Measurements from ENCODE around the gene COBL. TPM values are rescaled to one million over a fixed set of nuclear protein-coding genes. Genes with fewer than 3 reads are reported as not detected.

The COBL gene
- total RNA-seq, 1 donor from 2014 or later, result 27.9 TPM

GRCh38 chr7:51038573-51038972, 278.0 kb downstream of the COBL start:
- DNase-seq (no peak), ATAC-seq (no peak)

GRCh38 chr7:51035716-51036115, 280.9 kb downstream of the COBL start:
- ATAC-seq (peak in 1 of 2 donors; percentile 46), DNase-seq (no peak)
- Histone ChIP-seq H3K36me3 (no peaks in the 10 kb centered on the region), H3K4me3 (no peak overlapping the region), H3K9me3 (no peaks in the 10 kb centered on the region), H3K4me1 (peaks cover 13% of the 10 kb centered on the region), H3K27me3 (ENCODE audit: low read depth) (no peaks in the 10 kb centered on the region), H3K27ac (no peak overlapping the region)
- TF ChIP-seq CTCF (IDR thresholded peaks at IDR 0.05), result no peak
- intact Hi-C loops (cut with DNase I), result no loop called here

More at GRCh38 chr7:51038573-51038972, 278.0 kb downstream of the COBL start:
- peaks cover 13% of the 10 kb centered on the region for H3K4me1 ChIP-seq
- H3K4me3 ChIP-seq, result no peak overlapping the region
- no peaks in the 10 kb centered on the region for H3K27me3 ChIP-seq (ENCODE audit: low read depth)
- H3K27ac ChIP-seq, result no peak overlapping the region
- intact Hi-C loops (cut with DNase I), result no loop called here
- TF ChIP-seq CTCF (IDR thresholded peaks at IDR 0.05), result no peak
- H3K9me3 ChIP-seq, result no peaks in the 10 kb centered on the region
- H3K36me3 ChIP-seq, result no peaks in the 10 kb centered on the region

- TF ChIP-seq CTCF (IDR thresholded peaks at IDR 0.05), result no peak
- Histone ChIP-seq H3K27me3 (ENCODE audit: low read depth) (no peaks in the 10 kb centered on the region), H3K9me3 (no peaks in the 10 kb centered on the region), H3K27ac (no peak overlapping the region), H3K36me3 (no peaks in the 10 kb centered on the region), H3K4me1 (peaks cover 13% of the 10 kb centered on the region), H3K4me3 (no peak overlapping the region)
- DNase-seq (no peak), ATAC-seq (peak in 1 of 2 donors; percentile 22)
- intact Hi-C loops (cut with DNase I), result no loop called here
These were observed 281.9 kb downstream of the COBL start for GRCh38 chr7:51034521-51035264.

- DNase-seq (no peak), ATAC-seq (peak in 1 of 2 donors; percentile 5)
- no peaks in the 10 kb centered on the region for H3K36me3 ChIP-seq
- no peak overlapping the region for H3K27ac ChIP-seq
- no peaks in the 10 kb centered on the region for H3K9me3 ChIP-seq
- H3K4me1 ChIP-seq, result peaks cover 13% of the 10 kb centered on the region
- no peak overlapping the region for H3K4me3 ChIP-seq
- H3K27me3 ChIP-seq (ENCODE audit: low read depth), result no peaks in the 10 kb centered on the region
- no peak for TF ChIP-seq CTCF (IDR thresholded peaks at IDR 0.05)
- intact Hi-C loops (cut with DNase I), result no loop called here
These were observed 282.7 kb downstream of the COBL start for GRCh38 chr7:51033727-51034520.

GRCh38 chr7:51031791-51032515, 284.7 kb downstream of the COBL start:
- Histone ChIP-seq H3K27me3 (ENCODE audit: low read depth) (no peaks in the 10 kb centered on the region), H3K27ac (no peak overlapping the region), H3K4me1 (peaks cover 13% of the 10 kb centered on the region), H3K4me3 (no peak overlapping the region), H3K36me3 (peaks cover 7% of the 10 kb centered on the region), H3K9me3 (no peaks in the 10 kb centered on the region)
- intact Hi-C loops (cut with DNase I), result no loop called here
- no peak for DNase-seq
- no peak for TF ChIP-seq CTCF (IDR thresholded peaks at IDR 0.05)
- ATAC-seq, result no peak
